GM23338 (cell line): ENCODE results near the gene DTHD1. TPM values are rescaled to one million over a fixed set of nuclear protein-coding genes. Genes with fewer than 3 reads are reported as not detected.

Experiments used
- ATAC-seq: fragments of 200-7000 bp; cut with Tn5 transposase; 3 replicates; pipeline ENCODE4 v1.9.1; 2020
- DNase-seq: peaks from one replicate; pipeline ENCODE4 v3.0.0-alpha.2; 2015; ENCODE audit warnings: low spot score
- H2AFZ ChIP-seq: fragments of 200-600 bp; sonication (generic); 2 replicates; pipeline ENCODE4 v1.8.0; 2016; ENCODE audit warnings: antibody characterized with exemption, mild to moderate bottlenecking, moderate library complexity
- H3F3A ChIP-seq: fragments of 200-600 bp; sonication (generic); replicated peaks from 2 replicates; pipeline ENCODE4 v1.8.0; 2017; ENCODE audit warnings: antibody characterized with exemption, mixed run types, low read depth
- H3K27ac ChIP-seq: fragments of 200-600 bp; sonication (generic); 2 replicates; pipeline ENCODE4 v1.6.1; 2016; ENCODE audit warnings: low read depth
- H3K27me3 ChIP-seq: fragments of 200-600 bp; sonication (generic); 2 replicates; pipeline ENCODE4 v1.8.0; 2016; ENCODE audit warnings: mild to moderate bottlenecking, mixed run types, moderate library complexity; ENCODE audit not compliant: insufficient read depth
- H3K36me3 ChIP-seq: fragments of 200-600 bp; sonication (generic); 2 replicates; pipeline ENCODE4 v1.8.0; 2016; ENCODE audit warnings: mild to moderate bottlenecking; ENCODE audit not compliant: insufficient read depth
- H3K4me1 ChIP-seq: fragments of 200-600 bp; sonication (generic); 2 replicates; pipeline ENCODE4 v1.8.0; 2016; ENCODE audit warnings: mild to moderate bottlenecking, moderate library complexity; ENCODE audit not compliant: insufficient read depth
- H3K4me2 ChIP-seq: fragments of 200-600 bp; sonication (generic); 2 replicates; pipeline ENCODE4 v1.7.1; 2017; ENCODE audit warnings: mixed run types
- H3K4me3 ChIP-seq: fragments of 200-600 bp; sonication (generic); 2 replicates; pipeline ENCODE4 v1.6.1; 2016; ENCODE audit warnings: mixed run types
- H3K79me2 ChIP-seq: fragments of 200-600 bp; sonication (generic); replicated peaks from 2 replicates; pipeline ENCODE4 v1.8.0; 2017; ENCODE audit warnings: mild to moderate bottlenecking; ENCODE audit not compliant: insufficient read depth
- H3K9me2 ChIP-seq: fragments of 200-600 bp; sonication (generic); 2 replicates; pipeline ENCODE4 v1.8.0; 2017; ENCODE audit not compliant: insufficient read depth
- H4K20me1 ChIP-seq: fragments of 200-600 bp; sonication (generic); replicated peaks from 2 replicates; pipeline ENCODE4 v1.8.0; 2017; ENCODE audit warnings: mild to moderate bottlenecking; ENCODE audit not compliant: insufficient read depth
- H3K27ac Mint-ChIP-seq: 2 replicates; pipeline ENCODE4 v1.8.0; 2020; ENCODE audit warnings: inconsistent platforms, mild to moderate bottlenecking, moderate library complexity, mixed read lengths
- H3K27me3 Mint-ChIP-seq: 3 replicates; pipeline ENCODE4 v1.8.0; 2022; ENCODE audit warnings: low read depth, mild to moderate bottlenecking, moderate library complexity, mixed read lengths, inconsistent platforms; ENCODE audit not compliant: insufficient read depth, poor library complexity
- H3K36me3 Mint-ChIP-seq: 3 replicates; pipeline ENCODE4 v1.8.0; 2021; ENCODE audit warnings: low read depth, mild to moderate bottlenecking, inconsistent platforms, moderate library complexity, mixed read lengths
- H3K4me1 Mint-ChIP-seq: 3 replicates; pipeline ENCODE4 v1.8.0; 2020; ENCODE audit warnings: mild to moderate bottlenecking, inconsistent platforms, mixed read lengths
- H3K4me3 Mint-ChIP-seq: 3 replicates; pipeline ENCODE4 v1.8.0; 2021; ENCODE audit warnings: moderate library complexity, mild to moderate bottlenecking, inconsistent platforms, mixed read lengths
- H3K9me3 Mint-ChIP-seq: 3 replicates; pipeline ENCODE4 v1.8.0; 2020; ENCODE audit warnings: moderate library complexity, mild to moderate bottlenecking, inconsistent platforms, mixed read lengths
- CREB1 ChIP-seq: fragments of 250-450 bp; sonication (Bioruptor Pico); IDR thresholded peaks from 2 replicates; pipeline ENCODE4 v1.5.0; 2020; ENCODE audit warnings: low read depth, mild to moderate bottlenecking, moderate library complexity
- CTCF ChIP-seq, 2 experiments: fragments of 200-600 bp in 1 of 2; sonication (generic) in 1 of 2; conservative IDR thresholded peaks; 2 replicates each; pipeline versions ENCODE4 v1.5.1 to v1.6.1; 2016 to 2017; ENCODE audit warnings: antibody characterized with exemption in 2 of 2, low read depth in 2 of 2, mild to moderate bottlenecking in 2 of 2, moderate library complexity in 1 of 2
- ETS1 ChIP-seq: IDR thresholded peaks from 2 replicates; pipeline ENCODE4 v1.6.1; 2016; ENCODE audit warnings: antibody characterized with exemption
- EZH2 ChIP-seq: fragments of 200-600 bp; sonication (generic); IDR thresholded peaks from one replicate; pipeline ENCODE4 v1.8.0; 2017; ENCODE audit warnings: antibody characterized with exemption, mild to moderate bottlenecking, low read depth; ENCODE audit not compliant: unreplicated experiment
- EZH2phosphoT487 ChIP-seq: fragments of 200-600 bp; sonication (generic); IDR thresholded peaks from one replicate; pipeline ENCODE4 v1.8.1; 2018; ENCODE audit warnings: antibody characterized with exemption; ENCODE audit not compliant: unreplicated experiment
- JUNB ChIP-seq: IDR thresholded peaks from one replicate; pipeline ENCODE4 v1.6.1; 2016; ENCODE audit warnings: antibody characterized with exemption; ENCODE audit not compliant: unreplicated experiment
- NANOG ChIP-seq: IDR thresholded peaks from 2 replicates; pipeline ENCODE4 v1.6.1; 2016; ENCODE audit warnings: antibody characterized with exemption, borderline replicate concordance
- POLR2AphosphoS5 ChIP-seq: IDR thresholded peaks from 2 replicates; pipeline ENCODE4 v1.6.1; 2016; ENCODE audit warnings: antibody characterized with exemption, low read depth
- REST ChIP-seq: IDR thresholded peaks from one replicate; pipeline ENCODE4 v1.6.1; 2018; ENCODE audit warnings: antibody characterized with exemption; ENCODE audit not compliant: unreplicated experiment
- STAT1 ChIP-seq: IDR thresholded peaks from one replicate; pipeline ENCODE4 v1.6.1; 2016; ENCODE audit warnings: antibody characterized with exemption; ENCODE audit not compliant: unreplicated experiment
- ZNF114 ChIP-seq: fragments of 250-450 bp; sonication (Bioruptor Pico); IDR thresholded peaks from 2 replicates; pipeline ENCODE4 v1.5.0; 2020; ENCODE audit warnings: mild to moderate bottlenecking, moderate library complexity
- ZNF331 ChIP-seq: fragments of 250-450 bp; sonication (Bioruptor Pico); IDR thresholded peaks from 2 replicates; pipeline ENCODE4 v1.5.0; 2020; ENCODE audit warnings: low read depth, mild to moderate bottlenecking, moderate library complexity
- polyA plus RNA-seq: library from polyadenylated mRNA; unstranded; fragments of >200 nt; fragmentation: Nextera tagmentation; extraction: Ambion mirVana; gene quantifications from 2 replicates; pipeline ENCODE4 v1.2.1, GENCODE V29; 2016
- total RNA-seq: library from RNA; depleted of rRNA; stranded (reverse); fragments of >200 nt; shearing (Covaris generic); gene quantifications from 2 replicates; pipeline ENCODE4 v1.2.3, GENCODE V29; 2014

DTHD1 gene
- total and polyA plus RNA-seq, 2 experiments from 2014 or later = not detected

GRCh38 chr4:36241771-36242170 lies 39.6 kb upstream of the DTHD1 start:
- Histone ChIP-seq H3K27me3 (peaks cover 42% of the 10 kb centered on the region), H4K20me1 (no peaks in the 10 kb centered on the region), H3K4me3 (no peak overlapping the region), H3K9me2 (no peaks in the 10 kb centered on the region), H3K27ac (no peak overlapping the region), H3F3A (no peaks in the 10 kb centered on the region; the same call in 1 of the 2 replicates), H3K36me3 (no peaks in the 10 kb centered on the region), H2AFZ (no peak overlapping the region), H3K79me2 (no peaks in the 10 kb centered on the region), H3K4me1 (no peaks in the 10 kb centered on the region), H3K4me2 (no peak overlapping the region)
- DNase-seq (no peak), ATAC-seq (no peak)
- H3K27me3 Mint-ChIP-seq = peaks cover 12% of the 10 kb centered on the region
- H3K27ac Mint-ChIP-seq = no peak overlapping the region
- no peaks in the 10 kb centered on the region for H3K36me3 Mint-ChIP-seq
- no peak for TF ChIP-seq REST
- no peak for TF ChIP-seq EZH2phosphoT487
- no peak for TF ChIP-seq EZH2
- H3K4me3 Mint-ChIP-seq = no peak overlapping the region
- peaks cover 6% of the 10 kb centered on the region for H3K4me1 Mint-ChIP-seq
- H3K9me3 Mint-ChIP-seq = no peaks in the 10 kb centered on the region

- H3K36me3 ChIP-seq = no peaks in the 10 kb centered on the region
- no peaks in the 10 kb centered on the region for H3K4me1 ChIP-seq
- DNase-seq (no peak), ATAC-seq (no peak)
- Mint-ChIP-seq H3K27me3 (peaks cover 10% of the 10 kb centered on the region), H3K27ac (no peak overlapping the region), H3K4me3 (no peak overlapping the region; the same call in 2 of the 3 replicates), H3K9me3 (no peaks in the 10 kb centered on the region), H3K4me1 (peaks cover 6% of the 10 kb centered on the region), H3K36me3 (no peaks in the 10 kb centered on the region)
- no peaks in the 10 kb centered on the region for H3K9me2 ChIP-seq
- peak overlapping the region; percentile 80; the same call in 1 of the 2 replicates for H3K4me2 ChIP-seq
- no peak overlapping the region for H3K27ac ChIP-seq
- no peak overlapping the region for H2AFZ ChIP-seq
- no peaks in the 10 kb centered on the region for H4K20me1 ChIP-seq
- H3K79me2 ChIP-seq = no peaks in the 10 kb centered on the region
- peaks cover 42% of the 10 kb centered on the region for H3K27me3 ChIP-seq
- H3F3A ChIP-seq = no peaks in the 10 kb centered on the region; the same call in 1 of the 2 replicates
- no peak overlapping the region for H3K4me3 ChIP-seq
- TF ChIP-seq JUNB = no peak
- no peak for TF ChIP-seq POLR2AphosphoS5
- TF ChIP-seq CREB1 (CRISPR knock-in tag) = no peak
- TF ChIP-seq ZNF114 (CRISPR knock-in tag) = no peak
- no peak for TF ChIP-seq EZH2phosphoT487
- no peak for TF ChIP-seq STAT1
- no peak for TF ChIP-seq NANOG
- TF ChIP-seq ZNF331 = no peak
- no peak for TF ChIP-seq ETS1
- TF ChIP-seq CTCF (conservative IDR thresholded peaks at IDR 0.05; ENCODE audit: low read depth in 2 of 2) = no peak
Measured at GRCh38 chr4:36242629-36243354, 38.6 kb upstream of the DTHD1 start.
